Prostate gland (tissue), 2 donors: ENCODE data around the gene S1PR1.

Experiments
- CTCF ChIP-seq, 4 experiments: fragments of 200-600 bp in 2 of 4; fragments of 450-650 bp in 2 of 4; sonication (generic) in 2 of 4; IDR thresholded peaks; 1 replicate in 3 of 4; 2 replicates in 1 of 4; pipeline ENCODE4 v1.5.1; 2016 to 2019; ENCODE audit warnings: antibody characterized with exemption in 4 of 4, mild to moderate bottlenecking in 2 of 4, moderate library complexity in 2 of 4
- POLR2A ChIP-seq: fragments of 450-650 bp; IDR thresholded peaks from one replicate; pipeline ENCODE4 v1.6.1; 2016; ENCODE audit warnings: antibody characterized with exemption, mild to moderate bottlenecking

- no peak for TF ChIP-seq POLR2A
- no peak for TF ChIP-seq CTCF (IDR thresholded peaks at IDR 0.05)
These were observed 41.4 kb downstream of the S1PR1 start for GRCh38 chr1:101278238-101278637.
